GM10266 (cell line): ENCODE results near the gene CCDC39.

Experiments
- DNase-seq: peaks from one replicate; pipeline ENCODE4 v3.0.0; 2012; ENCODE audit errors: extremely low spot score
- TF ChIP-seq, protein P1 (sequence below): IDR thresholded peaks from 2 replicates; pipeline ENCODE4 v1.5.1; 2012; ENCODE audit warnings: mild to moderate bottlenecking, low read depth; ENCODE audit not compliant: control insufficient read depth, insufficient read depth; ENCODE audit errors: missing control alignments

CCDC39 gene

DNA sequence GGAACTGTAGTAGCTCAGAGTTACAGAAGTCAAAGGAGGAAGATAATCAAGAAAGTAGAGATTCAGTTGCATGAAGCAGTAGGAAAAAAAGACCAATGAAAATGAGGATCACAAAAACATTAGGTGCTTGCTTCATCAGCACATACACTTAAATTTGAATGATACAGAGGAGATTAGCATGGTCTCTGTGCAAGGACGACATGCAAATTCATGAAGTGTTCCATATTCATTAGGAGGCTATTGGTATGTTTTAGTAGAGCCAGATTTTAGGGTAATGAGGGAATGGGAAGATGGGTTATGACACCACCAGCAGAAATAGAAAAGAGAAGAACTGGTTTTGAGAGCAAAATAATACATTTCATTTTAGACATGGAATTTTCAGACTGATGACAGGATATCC lies 98.4 kb downstream of the CCDC39 start:
- no peak for DNase-seq
- TF ChIP-seq, protein P1, sequence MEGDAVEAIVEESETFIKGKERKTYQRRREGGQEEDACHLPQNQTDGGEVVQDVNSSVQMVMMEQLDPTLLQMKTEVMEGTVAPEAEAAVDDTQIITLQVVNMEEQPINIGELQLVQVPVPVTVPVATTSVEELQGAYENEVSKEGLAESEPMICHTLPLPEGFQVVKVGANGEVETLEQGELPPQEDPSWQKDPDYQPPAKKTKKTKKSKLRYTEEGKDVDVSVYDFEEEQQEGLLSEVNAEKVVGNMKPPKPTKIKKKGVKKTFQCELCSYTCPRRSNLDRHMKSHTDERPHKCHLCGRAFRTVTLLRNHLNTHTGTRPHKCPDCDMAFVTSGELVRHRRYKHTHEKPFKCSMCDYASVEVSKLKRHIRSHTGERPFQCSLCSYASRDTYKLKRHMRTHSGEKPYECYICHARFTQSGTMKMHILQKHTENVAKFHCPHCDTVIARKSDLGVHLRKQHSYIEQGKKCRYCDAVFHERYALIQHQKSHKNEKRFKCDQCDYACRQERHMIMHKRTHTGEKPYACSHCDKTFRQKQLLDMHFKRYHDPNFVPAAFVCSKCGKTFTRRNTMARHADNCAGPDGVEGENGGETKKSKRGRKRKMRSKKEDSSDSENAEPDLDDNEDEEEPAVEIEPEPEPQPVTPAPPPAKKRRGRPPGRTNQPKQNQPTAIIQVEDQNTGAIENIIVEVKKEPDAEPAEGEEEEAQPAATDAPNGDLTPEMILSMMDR = no peak

DNA sequence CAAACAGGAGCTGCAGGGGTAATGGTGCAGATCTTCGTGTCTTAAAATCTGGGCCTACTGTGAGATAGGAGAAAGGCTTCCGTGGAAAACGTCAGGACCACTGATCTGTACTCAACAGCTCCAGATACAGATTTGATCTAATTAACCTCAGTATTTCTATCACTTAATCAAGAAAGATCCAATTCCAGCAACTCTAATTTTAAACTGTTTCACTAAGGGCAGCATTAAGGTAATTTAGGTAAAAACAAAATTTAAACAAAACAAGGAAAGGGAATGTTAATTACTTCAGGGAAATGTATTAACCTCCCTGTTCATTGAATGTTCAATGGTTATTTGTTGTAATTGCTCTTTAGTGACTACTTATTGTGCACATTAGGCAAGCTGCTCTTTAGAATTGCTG lies 103.7 kb downstream of the CCDC39 start:
- TF ChIP-seq, protein P1 = no peak
- DNase-seq = no peak

DNA sequence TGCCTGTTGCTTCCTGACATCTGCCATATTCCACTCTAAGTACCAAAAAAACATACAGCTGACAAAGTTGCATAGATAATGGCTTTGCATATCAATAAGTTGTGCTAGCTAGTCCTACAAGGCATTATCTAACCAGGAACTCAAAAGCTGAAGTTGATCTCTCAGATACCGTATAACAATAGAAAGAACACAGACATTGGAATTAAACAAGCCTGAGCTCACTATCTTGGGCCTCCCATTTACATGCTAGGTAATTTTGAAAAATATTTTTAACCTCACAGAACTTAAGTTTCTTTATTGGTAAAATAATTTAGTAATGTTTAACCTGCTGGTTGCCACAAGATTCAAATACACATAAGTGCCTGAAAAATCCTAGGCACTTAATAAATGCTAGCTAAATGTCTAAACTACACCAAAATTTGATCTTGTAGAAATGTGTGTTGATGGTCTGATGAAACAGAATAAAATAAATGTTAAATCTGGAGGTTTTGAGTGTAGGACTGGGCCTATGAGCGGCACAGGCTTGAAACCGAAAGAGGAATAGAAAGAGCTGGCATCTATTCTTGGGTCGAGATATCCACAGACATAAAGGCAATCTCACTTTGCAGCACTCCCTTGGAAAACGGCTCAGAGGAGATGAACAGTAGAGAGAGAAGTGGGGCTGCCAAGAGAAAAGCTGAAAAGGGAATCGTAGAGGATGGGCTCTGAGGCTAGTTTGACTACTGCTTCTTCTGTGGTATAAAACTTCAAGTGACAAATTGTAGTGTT lies 107.3 kb downstream of the CCDC39 start:
- TF ChIP-seq, protein P1 = no peak
- DNase-seq = no peak

DNA sequence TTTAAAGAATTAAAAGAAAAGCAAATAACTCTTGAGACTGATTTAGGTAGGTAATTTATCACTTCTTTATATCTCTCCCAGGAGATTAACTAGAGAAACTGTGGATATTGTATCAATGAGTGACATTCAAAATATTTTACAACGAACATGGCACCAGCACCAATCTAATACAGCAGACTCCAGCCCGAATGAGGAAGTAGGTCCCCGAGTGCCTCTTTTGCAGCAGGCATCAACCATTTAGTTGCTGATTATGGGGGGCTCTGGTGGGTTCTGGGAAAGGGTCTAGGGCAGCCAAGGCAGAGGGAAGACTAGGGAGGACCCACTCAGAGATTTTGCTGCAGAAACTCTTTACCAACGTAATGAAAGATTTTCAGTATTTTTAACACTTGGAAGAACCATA lies 109.1 kb downstream of the CCDC39 start:
- no peak for DNase-seq
- TF ChIP-seq, protein P1 = no peak

DNA sequence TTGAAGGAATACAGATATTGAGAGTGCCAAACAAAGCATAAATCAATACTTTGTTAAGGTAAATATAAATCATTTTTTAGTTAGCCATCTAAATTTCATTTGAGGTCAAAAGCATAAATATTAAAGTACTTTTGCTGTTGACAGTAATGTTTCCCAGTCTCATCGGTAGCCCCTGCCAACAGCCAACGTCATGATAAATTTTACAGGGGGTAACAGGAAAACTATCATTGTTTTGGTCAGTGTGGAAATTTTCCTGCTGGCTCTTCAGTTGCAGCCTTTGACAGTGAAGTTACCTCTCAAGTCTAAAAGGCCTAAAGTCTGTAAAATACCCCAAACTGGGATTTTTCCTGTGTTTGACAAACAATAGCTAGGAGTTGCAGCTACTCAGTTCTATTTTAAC lies 114.6 kb downstream of the CCDC39 start:
- no peak for DNase-seq
- TF ChIP-seq, protein P1 = no peak
